HCT116 (cell line): ENCODE measurements around the gene GMEB1. TPM values are rescaled to one million over a fixed set of nuclear protein-coding genes. Genes with fewer than 3 reads are reported as not detected.
"Not testable (repeated sequence)": the region's sequence is repeated elsewhere in the genome, so short reads cannot be mapped to it uniquely, and the experiment has no call there.

Source experiments
- ATAC-seq: fragments of 200-7000 bp; cut with Tn5 transposase; 2 replicates; pipeline ENCODE4 v1.9.1; 2020; ENCODE audit warnings: mild to moderate bottlenecking, moderate library complexity
- BruUV-seq: library from RNA; stranded (reverse); fragments of 400-500 nt; replicated peaks from 2 replicates; lab custom pipeline; 2021; lab: Mats Ljungman, UMichigan
- CTCF ChIA-PET: fragments of 300-600 bp; sonication (Branson Sonifier 250); formaldehyde crosslinking; loops from one replicate; lab custom pipeline; 2021; ENCODE audit warnings: antibody characterized with exemption; lab: Charles Lee
- POLR2A ChIA-PET: fragments of 300-600, 350-600 bp; sonication (Branson Sonifier 250); formaldehyde crosslinking; loops from one replicate; lab custom pipeline; 2021; ENCODE audit warnings: antibody characterized with exemption; lab: Charles Lee
- RAD21 ChIA-PET, 2 experiments: fragments of 300-600 bp; sonication (Branson Sonifier 250); formaldehyde crosslinking; loops; one replicate each; lab custom pipeline; 2023; ENCODE audit warnings: low total read pairs in 2 of 2; ENCODE audit not compliant: uncharacterized antibody in 2 of 2, unreplicated experiment in 2 of 2, low non-redundant PET in 1 of 2; lab: Charles Lee
- DNase-seq: peaks from one replicate; pipeline ENCODE4 v3.0.0-alpha.2; 2010; ENCODE audit warnings: low read depth, low spot score
- H2AFZ ChIP-seq: fragments of 200-600 bp; shearing (Covaris generic), sonication (generic); 2 replicates; pipeline ENCODE4 v1.6.1; 2017; ENCODE audit warnings: low read depth, mixed run types, mixed read lengths, antibody characterized with exemption, low read length; ENCODE audit not compliant: poor library complexity, severe bottlenecking
- H3K27ac ChIP-seq: 2 replicates; pipeline ENCODE4 v1.5.1; 2012; ENCODE audit warnings: low read depth, low read length
- H3K27me3 ChIP-seq: fragments of 200-600 bp; sonication (generic); 2 replicates; pipeline ENCODE4 v1.6.1; 2016; ENCODE audit warnings: mixed run types, low read length, mixed read lengths; ENCODE audit not compliant: insufficient read depth
- H3K36me3 ChIP-seq, 2 experiments: fragments of 200-500 bp in 1 of 2; fragments of 200-600 bp in 1 of 2; sonication (Bioruptor generic) in 1 of 2; sonication (generic) in 1 of 2; 2 replicates each; pipeline versions ENCODE4 v1.5.1 to v1.6.1; 2014 to 2016; ENCODE audit warnings: low read length in 2 of 2, inconsistent platforms in 1 of 2, mixed read lengths in 1 of 2, mixed run types in 1 of 2; ENCODE audit not compliant: insufficient read depth in 2 of 2, control insufficient read depth in 1 of 2
- H3K4me1 ChIP-seq, 2 experiments: fragments of 200-600 bp in 1 of 2; sonication (generic) in 1 of 2; 2 replicates each; pipeline versions ENCODE4 v1.5.1 to v1.6.1; 2012 to 2017; ENCODE audit warnings: low read length in 2 of 2, inconsistent platforms in 1 of 2, mild to moderate bottlenecking in 1 of 2, mixed read lengths in 1 of 2, mixed run types in 1 of 2, moderate library complexity in 1 of 2; ENCODE audit not compliant: insufficient read depth in 2 of 2, control insufficient read depth in 1 of 2
- H3K4me2 ChIP-seq: fragments of 200-600 bp; sonication (generic); 2 replicates; pipeline ENCODE4 v1.6.1; 2017; ENCODE audit warnings: mixed run types, low read length, mixed read lengths
- H3K4me3 ChIP-seq, 2 experiments: fragments of 200-600 bp in 1 of 2; sonication (generic) in 1 of 2; replicated peaks in 1 of 2; 2 replicates each; pipeline ENCODE4 v1.5.1; 2011 to 2016; ENCODE audit warnings: low read length in 2 of 2, control low read depth in 1 of 2, low read depth in 1 of 2, mild to moderate bottlenecking in 1 of 2, mixed read lengths in 1 of 2, mixed run types in 1 of 2
- H3K79me2 ChIP-seq: fragments of 200-600 bp; sonication (generic); 2 replicates; pipeline ENCODE4 v1.6.1; 2017; ENCODE audit warnings: mild to moderate bottlenecking, mixed run types, low read length, moderate library complexity, mixed read lengths; ENCODE audit not compliant: insufficient read depth
- H3K9ac ChIP-seq: fragments of 200-600 bp; sonication (generic); 2 replicates; pipeline ENCODE4 v1.6.1; 2016; ENCODE audit warnings: low read length, mixed read lengths
- H3K9me2 ChIP-seq: fragments of 200-600 bp; sonication (generic), shearing (Covaris generic); 2 replicates; pipeline ENCODE4 v1.6.1; 2017; ENCODE audit warnings: mixed run types, mild to moderate bottlenecking, moderate library complexity; ENCODE audit not compliant: insufficient read depth
- H3K9me3 ChIP-seq, 2 experiments: fragments of 200-500 bp in 1 of 2; fragments of 200-600 bp in 1 of 2; sonication (Bioruptor generic) in 1 of 2; sonication (generic) in 1 of 2; 2 replicates each; pipeline ENCODE4 v1.6.1; 2014 to 2017; ENCODE audit warnings: low read length in 2 of 2, mixed read lengths in 2 of 2, inconsistent platforms in 1 of 2, low read depth in 1 of 2, mild to moderate bottlenecking in 1 of 2, mixed run types in 1 of 2, moderate library complexity in 1 of 2; ENCODE audit not compliant: control insufficient read depth in 1 of 2, insufficient read depth in 1 of 2
- H4K20me1 ChIP-seq: fragments of 200-600 bp; sonication (generic), shearing (Covaris generic); 2 replicates; pipeline ENCODE4 v1.6.1; 2017; ENCODE audit warnings: mixed run types, mild to moderate bottlenecking, moderate library complexity; ENCODE audit not compliant: insufficient read depth
- CBX3 ChIP-seq: IDR thresholded peaks from 2 replicates; pipeline ENCODE4 v1.6.1; 2012; ENCODE audit warnings: low read depth
- CTCF ChIP-seq, 3 experiments: fragments of 200-600 bp in 1 of 3; sonication (generic) in 1 of 3; IDR thresholded peaks in 2 of 3; conservative IDR thresholded peaks in 1 of 3; 2 replicates each; pipeline ENCODE4 v1.5.1; 2012 to 2017; ENCODE audit warnings: low read depth in 2 of 3, low read length in 2 of 3, antibody characterized with exemption in 1 of 3, borderline replicate concordance in 1 of 3, control low read depth in 1 of 3, mild to moderate bottlenecking in 1 of 3, mixed read lengths in 1 of 3, mixed run types in 1 of 3, moderate library complexity in 1 of 3; ENCODE audit not compliant: insufficient read depth in 1 of 3
- RAD21 ChIP-seq: IDR thresholded peaks from 2 replicates; pipeline ENCODE4 v1.6.1; 2012; ENCODE audit warnings: low read depth, mild to moderate bottlenecking
- intact Hi-C: fragments of 100-400 bp; cut with micrococcal nuclease; formaldehyde crosslinking; loops from 2 replicates; pipeline ENCODE4 v1.10.0; 2022
- total RNA-seq: library from RNA; stranded (reverse); gene quantifications from one replicate; pipeline ENCODE4 v1.2.1, GENCODE V29; 2021; ENCODE audit not compliant: unreplicated experiment

GMEB1 gene
- total RNA-seq, 1 experiment from 2014 or later = 19.8 TPM

GRCh38 chr1:28653870-28654269, 14.7 kb upstream of the GMEB1 start:
- H3K36me3 ChIP-seq, POLR2A ChIA-PET, H3K27ac ChIP-seq, DNase-seq, CTCF ChIA-PET, H4K20me1 ChIP-seq, BruUV-seq, H3K4me2 ChIP-seq, H2AFZ ChIP-seq, H3K9me3 ChIP-seq, RAD21 ChIA-PET, H3K9ac ChIP-seq, H3K4me3 ChIP-seq, H3K27me3 ChIP-seq, H3K9me2 ChIP-seq, H3K79me2 ChIP-seq, intact Hi-C loops: not testable (repeated sequence)
- peak; percentile 38 to 62 (median 45); a peak in 5 of 6 replicates for TF ChIP-seq CTCF (IDR thresholded peaks at IDR 0.05 in 2 of 3, conservative IDR thresholded peaks at IDR 0.05 in 1 of 3; ENCODE audit: borderline replicate concordance in 1 of 3, insufficient read depth in 1 of 3, low read depth in 2 of 3, low read length in 2 of 3)
- TF ChIP-seq CBX3 = 0 out of 2 replicates have a peak, but pooled peaks have one; percentile 25
- peak; percentile 79 for TF ChIP-seq RAD21
- ATAC-seq = peak; percentile 51
- peaks cover 8 to 10% of the 10 kb centered on the region in 2 experiments for H3K4me1 ChIP-seq

- H2AFZ ChIP-seq, RAD21 ChIA-PET, H3K9me2 ChIP-seq, H4K20me1 ChIP-seq, H3K4me2 ChIP-seq, BruUV-seq, H3K4me3 ChIP-seq, H3K27me3 ChIP-seq, intact Hi-C loops, H3K9me3 ChIP-seq, H3K36me3 ChIP-seq, H3K27ac ChIP-seq, H3K9ac ChIP-seq, ATAC-seq, H3K4me1 ChIP-seq, H3K79me2 ChIP-seq, DNase-seq, POLR2A ChIA-PET: not testable (repeated sequence)
- CTCF ChIA-PET = interaction anchor here (1.6 kb wide), 1 partner anchor 221 kb away, joined by 5 read pairs; no protein-coding TSS in a partner anchor
These were observed 12.9 kb upstream of the GMEB1 start for GRCh38 chr1:28655448-28656311.
